CD4-positive, alpha-beta T cell treated with Interleukin-2 at 100 ng/mL for 4 hours (primary cell): ENCODE results near the gene CARD19.

Experiments
- DNase-seq: peaks from one replicate; pipeline ENCODE4 v3.0.0-alpha.2; 2020; ENCODE audit warnings: low spot score

CARD19 gene

DNA sequence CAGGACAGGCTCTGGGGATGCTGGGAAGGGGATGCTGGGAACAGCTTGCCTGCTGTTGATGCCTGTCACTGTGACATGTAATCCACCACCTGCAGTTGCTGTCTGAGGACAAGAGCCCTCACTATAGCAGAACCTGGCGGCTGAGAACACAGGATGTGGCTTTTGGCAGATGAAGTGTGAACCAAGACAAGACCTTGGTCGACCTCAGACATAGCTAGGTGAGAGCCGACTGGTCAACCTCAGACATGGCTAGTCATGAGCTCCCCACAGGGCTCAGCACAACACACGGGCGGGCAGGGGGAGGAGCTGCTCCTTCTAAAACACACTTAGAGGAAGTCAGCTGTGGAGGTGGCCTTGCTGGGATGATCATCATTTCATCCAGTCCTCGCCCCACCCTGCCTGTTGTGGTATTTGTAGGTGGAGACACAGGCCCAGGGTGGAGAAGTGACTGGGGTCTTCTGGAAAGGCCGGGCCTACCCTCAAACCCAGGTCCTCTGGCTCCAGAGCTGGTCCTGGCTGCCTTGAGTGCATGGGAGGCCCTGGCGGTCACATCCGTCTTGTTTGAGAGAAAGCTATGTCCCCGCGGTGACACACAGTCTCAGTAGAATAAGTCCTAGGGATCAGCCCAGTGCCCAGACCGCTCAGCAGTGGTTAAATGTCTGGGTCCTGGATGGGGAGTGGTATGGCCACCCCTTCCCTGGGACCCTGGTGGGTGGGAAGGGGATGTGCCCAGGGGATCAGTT lies 31.5 kb upstream of the CARD19 start:
- DNase-seq, result peak; percentile 94

DNA sequence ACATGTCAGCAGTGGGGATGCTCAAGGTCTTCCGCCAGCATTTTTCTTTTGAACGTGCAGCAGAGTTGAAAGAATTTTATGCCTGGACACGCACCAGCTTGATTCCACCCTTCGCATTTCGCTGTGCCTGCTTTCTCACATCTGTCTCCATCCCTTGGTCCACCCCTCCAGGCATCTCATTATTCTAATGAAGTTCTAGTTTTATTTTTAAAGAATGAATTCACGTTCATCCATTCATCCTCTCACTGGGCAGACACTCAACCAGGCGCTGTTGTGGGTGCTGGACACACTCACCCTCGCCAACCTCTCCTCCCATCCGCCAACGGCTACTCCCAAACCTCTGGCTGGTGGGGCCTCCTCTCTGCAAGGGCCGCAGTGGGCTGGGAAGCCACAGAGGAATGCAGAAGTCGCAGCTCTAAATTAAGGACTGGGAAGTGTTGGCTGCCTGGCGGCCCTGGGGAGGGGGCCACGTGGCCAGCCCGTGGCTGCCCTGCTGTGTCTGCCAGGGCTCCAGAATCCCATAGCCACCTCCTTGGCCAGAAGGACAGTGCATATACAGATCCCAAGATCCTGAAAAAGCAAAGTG lies 30.8 kb upstream of the CARD19 start:
- no peak for DNase-seq

DNA sequence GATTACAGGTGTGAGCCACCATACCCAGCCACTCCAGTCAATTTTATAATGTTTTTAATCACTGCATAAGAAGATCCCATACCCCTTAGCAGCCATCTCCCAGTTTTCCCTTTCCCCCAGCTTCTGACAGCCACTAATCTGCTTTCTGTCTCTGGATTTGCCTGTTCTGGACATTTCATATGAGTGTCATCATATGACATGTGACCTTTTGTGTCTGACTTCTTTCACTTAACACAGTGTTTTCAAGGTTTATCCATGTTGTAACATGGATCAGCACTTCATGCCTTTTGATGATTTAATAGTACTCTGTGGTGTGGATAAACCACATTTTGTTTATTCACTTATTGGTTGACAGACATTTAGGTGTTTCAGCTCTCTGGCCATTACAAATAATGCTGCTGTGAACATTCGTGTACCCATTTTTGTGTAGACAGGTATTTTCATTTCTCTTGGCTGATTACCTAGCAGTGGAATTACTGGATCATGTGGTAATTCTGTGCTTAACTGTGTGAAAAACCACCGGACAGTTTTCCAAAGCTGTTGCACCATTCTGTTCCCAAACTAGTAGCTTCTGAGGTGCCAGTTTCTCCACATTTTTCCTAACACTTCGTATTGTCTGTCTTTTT lies 28.9 kb upstream of the CARD19 start:
- DNase-seq, result no peak

DNA sequence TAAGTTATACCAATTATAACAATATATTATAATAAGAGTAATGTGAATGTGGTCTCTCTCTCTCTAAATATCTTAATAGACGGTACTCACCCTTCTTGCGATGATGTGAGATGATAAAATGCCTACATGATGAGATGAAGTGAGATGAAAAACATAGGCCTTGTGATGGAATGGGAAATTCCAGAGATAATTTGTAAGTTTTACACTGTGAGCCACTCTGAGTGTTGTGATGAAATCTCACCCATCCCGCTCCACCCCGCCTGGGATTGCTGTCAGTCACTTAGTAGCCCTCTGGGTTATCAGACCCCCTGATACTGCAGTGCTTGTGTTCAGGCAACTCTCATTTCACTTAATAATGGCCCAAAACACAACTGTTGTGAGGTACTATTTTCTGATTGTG lies 27.1 kb upstream of the CARD19 start:
- no peak for DNase-seq

DNA sequence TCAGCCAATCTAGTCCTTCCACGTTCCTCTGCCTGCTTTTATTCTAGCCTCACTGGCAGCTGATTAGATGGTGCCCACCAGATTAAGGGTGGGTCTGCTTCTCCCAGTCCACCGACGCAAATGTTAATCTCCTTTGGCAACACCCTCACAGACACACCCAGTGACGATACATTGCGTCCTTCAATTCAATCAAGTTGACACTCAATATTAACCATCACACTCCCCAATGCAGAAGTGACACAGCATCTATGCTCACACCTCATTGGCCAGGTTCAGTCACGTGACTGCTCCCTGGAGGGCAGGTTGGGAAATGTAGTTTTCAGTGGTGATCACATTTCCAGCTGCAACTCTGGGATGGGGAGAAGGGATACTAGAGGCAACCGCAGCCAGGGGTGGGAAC lies 24.6 kb upstream of the CARD19 start:
- no peak for DNase-seq

DNA sequence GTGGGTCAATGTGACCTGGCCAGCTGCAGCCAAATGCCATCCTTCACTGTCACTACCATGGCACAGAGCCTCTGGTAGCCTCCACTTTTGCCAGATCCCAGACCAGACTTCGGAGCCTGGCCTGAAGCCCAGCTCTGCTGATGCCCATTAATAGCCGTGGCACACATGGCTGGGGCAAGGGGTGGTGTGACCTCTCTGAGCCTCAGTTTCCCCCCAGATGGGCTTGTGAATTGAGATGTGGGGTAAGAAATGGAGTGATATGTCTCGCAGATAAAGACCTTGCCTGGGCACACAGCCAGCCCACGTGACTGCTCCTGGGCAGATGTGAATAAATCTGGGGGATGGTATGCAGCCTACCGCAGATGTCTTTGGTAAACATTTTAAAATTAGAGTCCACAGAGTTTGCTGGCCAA lies 23.6 kb upstream of the CARD19 start:
- DNase-seq, result no peak

DNA sequence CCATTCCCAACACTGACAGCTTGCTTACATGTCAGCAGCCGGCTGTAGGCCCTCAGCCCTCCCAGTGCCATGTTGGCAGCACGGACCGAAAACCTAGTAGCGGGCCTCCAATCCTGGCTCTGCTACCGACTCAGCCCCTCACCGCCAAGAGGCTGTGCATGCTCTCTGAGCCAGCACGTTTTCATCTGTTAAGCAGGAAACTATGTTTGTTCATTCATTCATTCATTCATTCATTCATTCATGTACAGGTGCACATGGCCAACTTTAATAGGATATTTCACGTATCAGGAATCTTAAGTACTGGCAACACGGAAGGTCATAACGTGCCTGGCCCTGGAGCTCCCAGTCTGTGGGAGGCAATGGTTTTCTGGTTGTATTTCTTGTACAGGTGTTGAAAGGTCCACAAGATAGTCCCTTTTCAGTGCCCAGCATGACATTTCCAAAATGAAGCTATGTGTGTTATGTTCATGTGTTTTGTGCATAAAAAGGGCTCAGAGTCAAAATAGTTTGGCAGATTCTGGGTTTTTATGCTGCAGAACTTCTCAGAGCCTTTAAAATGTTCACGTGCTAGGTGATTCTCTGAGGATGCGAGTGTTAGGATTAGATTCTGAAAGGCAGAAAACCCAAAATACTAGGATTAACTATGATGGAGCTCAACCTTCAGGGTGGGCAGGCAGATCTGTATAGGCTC lies 19.8 kb upstream of the CARD19 start:
- no peak for DNase-seq

DNA sequence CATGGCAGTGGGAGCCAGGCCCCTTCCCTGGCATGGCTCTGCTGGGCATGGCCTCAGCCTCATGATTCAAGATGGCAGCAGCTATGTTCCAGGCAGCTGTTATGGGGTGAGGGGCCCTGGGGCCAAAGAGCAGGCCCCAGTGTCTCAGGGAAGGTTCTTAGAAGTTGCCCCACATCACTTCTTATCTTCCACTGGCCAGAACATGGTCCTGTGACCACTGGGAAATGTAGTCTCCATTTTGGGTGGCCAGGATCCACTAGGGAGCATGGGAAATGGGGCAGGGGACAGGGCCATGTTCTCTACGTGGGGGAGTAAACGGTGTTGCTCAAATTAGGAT lies 19.3 kb upstream of the CARD19 start:
- DNase-seq, result no peak

DNA sequence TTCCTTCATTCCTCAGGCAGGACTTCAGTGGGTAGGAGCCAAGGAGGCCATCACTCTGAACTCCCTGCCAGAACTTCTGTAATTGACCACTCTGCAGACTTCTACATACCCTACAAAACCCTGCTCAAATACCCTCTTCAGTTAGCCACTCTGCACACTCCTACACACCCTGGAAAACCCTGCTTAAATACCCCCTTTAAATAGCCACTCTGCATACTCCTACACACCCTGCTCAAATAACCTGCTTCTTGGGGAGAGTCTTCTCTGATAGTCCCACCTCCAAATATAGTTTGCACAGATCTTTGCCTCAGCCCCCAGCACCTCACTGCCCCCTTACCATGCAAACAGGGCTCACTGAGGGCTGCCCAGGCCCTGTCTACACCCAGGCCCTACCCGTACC lies 18.6 kb upstream of the CARD19 start:
- DNase-seq, result no peak

DNA sequence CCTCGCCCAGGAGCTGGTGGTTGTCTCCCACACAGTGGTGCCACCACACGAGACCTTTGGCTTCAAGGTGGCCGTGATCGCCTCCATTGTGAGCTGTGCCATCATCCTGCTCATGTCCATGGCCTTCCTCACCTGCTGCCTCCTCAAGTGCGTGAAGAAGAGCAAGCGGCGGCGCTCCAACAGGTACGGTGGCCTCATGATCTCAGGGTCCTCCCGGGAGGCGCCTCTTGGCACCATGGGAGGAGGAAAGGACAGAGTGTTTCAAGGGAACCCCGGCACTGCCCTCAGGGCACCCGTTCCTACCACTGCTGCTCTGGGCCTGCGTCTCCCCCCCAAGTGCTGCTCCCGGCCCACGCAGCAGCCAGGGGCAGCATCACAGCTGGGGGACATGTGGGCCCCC lies 18.2 kb upstream of the CARD19 start:
- DNase-seq, result no peak

DNA sequence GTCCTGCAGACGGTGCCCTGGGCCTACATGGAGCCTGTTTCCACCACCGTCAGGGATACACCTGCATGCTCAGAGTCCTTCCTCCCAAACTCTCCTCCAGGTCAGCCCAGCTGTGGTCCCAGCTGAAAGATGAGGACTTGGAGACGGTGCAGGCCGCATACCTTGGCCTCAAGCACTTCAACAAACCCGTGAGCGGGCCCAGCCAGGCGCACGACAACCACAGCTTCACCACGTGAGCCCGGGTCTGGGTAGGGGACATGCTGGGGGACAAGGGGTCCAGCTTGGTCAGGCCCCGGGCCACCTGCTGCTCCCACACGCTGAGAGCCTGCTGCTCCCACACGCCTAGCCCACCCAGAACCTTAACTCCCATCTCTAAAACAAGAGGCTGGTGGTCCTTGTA lies 16.6 kb upstream of the CARD19 start:
- DNase-seq, result no peak

DNA sequence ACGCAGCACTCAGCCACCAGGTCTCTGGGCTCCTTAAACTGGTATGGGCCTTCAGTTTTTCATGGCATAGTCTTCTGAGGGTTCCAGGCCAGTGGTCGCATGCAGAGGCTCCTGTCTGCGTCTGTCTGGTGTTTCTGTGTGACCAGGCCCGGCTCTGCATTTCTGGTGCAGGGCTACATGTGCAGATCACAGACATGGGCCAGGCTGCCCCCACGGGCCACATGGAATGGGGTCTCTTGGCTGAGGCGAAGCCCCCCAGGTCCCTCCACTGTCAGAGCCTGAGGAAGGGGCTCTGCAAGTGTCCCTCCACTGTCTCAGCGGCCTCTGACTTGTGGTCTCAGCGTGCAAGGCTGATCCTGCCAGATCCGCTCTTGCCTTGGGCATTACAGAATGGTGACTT lies 15.6 kb upstream of the CARD19 start:
- DNase-seq, result no peak

DNA sequence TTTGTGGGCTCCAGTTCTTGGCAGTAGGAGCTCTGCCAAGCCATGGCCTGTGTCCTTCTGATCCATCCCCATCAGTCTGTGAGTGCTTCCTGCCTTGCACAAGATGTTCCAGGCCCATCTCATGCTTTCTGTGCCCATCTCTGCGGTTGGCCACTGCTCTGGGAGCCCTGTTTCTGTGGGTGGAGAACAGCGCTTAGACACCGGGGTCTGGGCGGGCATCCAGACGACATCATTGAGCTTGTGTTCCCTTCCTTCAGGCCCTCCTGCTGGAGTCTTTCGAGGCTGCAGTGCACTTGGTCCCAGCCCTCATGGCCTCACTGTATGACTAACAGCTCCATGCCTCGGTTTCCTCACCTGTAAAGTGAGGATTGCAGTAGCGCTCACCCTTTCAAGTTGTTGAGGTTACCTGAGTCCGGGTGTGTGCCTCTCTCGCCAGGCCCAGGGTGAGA lies 14.9 kb upstream of the CARD19 start:
- DNase-seq, result no peak

DNA sequence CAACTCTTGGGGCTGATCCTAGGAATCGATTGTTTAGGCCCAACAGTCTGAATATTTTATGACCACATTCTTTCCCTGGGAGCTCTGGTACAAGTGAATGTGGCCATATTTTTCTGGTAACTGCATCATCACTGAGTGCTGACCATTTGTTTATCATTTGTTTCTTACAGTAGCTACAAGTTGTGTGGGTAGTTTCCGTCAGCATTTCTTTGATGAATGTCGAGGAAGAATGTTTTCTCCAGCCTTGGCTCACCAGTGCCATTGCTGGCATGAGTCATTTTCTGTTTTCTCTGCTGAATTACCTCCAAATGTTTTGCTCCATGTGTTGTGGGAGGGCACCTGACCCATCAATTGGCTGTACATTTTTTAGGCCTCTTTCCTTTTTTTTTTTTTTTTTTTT lies 14.1 kb upstream of the CARD19 start:
- DNase-seq, result no peak

DNA sequence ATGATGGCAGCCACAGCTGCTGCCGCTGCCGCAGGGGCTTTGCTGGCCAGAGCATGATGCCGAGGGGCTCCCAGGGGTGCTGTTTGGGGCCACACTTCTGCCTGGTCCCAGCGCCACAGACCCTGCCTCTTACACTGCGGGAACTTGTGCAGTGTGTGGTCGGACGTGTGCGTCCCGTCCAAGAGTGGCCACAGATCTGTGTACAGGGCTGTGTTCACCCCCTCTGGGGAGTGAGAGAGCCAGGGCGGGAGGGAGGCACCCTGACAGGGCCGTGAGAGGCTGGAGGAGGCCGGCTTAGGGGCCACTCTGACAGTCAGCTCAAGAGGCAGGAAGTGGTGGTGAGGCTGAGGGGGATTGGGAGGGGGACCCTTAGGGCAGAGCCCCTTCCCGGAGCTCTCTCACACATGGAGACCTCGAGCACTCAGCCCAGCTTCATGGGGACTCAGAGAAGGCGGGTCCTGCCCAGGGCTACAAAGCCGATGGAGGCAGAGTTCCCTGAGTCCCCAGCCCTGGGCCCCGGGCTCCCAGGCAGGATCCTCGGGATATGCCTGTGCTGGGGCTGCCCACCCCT lies 13.1 kb upstream of the CARD19 start:
- DNase-seq, result no peak

DNA sequence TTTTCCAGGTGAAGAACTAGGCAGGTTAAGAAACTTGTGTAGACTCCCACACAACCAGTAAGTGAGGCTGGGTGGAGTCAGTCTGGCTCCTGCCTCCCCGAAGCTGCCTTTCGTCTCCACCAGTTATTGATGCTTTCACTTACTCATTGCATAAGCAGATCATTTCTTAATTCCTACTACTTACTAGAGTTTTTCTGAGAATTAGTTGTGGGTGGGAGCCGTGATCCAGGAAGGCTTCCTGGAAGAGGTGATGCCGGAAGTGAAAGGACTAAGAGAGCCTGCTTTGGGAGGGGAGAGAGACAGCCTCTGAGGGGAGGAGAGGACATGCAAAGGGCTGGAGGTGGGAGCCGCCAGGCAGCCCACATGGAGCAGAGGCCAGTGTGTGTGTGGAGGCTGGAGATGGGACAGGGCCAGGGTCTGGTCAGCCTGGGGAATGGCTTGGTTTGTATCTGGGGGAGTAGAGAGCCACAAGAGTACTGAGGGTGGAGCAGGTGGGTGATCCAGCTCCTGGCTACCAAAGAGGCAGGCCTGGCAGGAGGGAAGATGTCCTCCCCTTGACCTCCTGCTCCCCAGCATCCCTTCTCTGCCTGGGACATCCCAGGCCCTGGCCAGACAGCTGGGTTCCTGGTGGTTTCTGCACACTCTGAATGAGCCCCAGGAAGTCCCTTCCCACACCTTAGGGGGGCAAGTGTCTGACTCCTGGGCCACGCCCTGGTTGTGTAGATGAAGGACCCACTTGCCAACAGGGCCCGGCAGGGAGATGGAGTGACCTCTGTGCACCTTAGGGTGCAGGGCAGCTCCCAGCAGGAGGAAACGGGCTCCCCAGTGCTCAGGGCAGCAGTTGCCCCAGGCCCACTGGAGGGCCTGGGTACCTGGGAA lies 12.2 kb upstream of the CARD19 start:
- peak; percentile 66 for DNase-seq

DNA sequence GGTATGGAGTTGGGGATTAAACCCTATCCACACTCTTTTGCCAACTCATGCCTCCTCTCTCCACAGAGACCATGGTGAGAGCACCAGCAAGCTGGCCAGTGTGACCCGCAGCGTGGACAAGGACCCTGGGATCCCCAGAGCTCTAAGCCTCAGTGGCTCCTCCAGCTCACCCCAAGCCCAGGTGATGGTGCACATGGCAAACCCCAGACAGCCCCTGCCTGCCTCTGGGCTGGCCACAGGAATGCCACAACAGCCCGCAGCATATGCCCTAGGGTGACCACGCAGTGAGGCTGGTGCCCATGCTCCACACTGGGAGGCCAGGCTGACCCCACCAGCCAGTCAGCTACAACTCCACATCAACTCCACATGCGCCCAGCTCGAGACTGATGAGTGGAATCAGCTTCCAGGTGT lies 11.5 kb upstream of the CARD19 start:
- no peak for DNase-seq

DNA sequence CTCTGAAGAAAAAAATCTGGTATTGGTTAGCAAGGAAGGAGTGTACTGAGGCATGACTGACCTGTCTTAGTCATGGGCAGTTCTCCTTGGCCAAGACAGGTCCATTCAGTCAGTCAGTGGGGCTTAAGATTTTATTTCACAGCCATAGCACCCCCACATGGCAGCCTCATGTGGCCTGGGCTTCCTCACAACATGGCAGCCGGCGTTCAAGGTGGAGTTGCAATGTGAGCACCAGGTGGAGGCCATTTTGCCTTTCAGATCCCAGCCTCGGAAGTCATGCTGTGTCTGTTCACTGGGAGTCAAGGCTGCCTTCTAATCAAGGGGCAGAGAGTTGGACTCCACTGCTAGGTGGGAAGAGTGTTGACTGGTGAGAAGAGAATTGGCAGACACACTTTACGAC lies 10.3 kb upstream of the CARD19 start:
- no peak for DNase-seq

DNA sequence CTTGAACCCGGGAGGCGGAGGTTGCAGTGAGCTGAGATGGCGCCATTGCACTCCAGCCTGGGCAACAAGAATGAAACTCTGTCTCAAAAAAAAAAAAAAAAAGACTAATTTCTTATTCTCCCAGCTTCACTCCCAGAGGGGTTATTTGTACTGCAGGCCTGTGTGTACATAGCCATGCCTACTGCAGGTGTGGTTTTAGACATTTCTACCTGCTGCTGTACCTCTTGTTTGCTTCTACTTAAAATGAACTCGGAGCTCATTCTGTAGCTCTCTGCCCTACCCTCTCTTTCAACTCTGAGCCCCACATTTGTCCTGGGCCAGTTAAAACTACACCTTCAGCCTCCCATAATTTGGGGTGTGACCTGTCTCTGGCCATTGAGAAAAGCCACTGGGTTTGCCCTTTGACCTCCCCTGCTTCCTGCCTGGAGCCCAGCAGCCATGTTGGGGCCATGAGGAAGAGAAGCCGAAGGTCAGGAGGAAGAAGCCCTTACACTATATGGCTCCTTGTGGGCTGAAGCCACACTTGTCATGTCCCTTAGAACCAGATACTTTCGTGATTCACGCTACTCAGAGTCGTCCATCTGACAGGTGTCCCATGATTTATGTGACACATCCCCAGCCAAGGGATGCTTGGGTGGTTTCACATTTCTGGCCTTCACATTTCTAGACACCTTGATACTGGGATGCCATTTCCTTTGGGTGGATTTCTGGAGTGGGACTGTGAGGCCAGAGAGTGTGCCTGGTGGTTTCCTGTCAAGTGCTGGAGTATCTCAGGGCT lies 9.4 kb upstream of the CARD19 start:
- no peak for DNase-seq

DNA sequence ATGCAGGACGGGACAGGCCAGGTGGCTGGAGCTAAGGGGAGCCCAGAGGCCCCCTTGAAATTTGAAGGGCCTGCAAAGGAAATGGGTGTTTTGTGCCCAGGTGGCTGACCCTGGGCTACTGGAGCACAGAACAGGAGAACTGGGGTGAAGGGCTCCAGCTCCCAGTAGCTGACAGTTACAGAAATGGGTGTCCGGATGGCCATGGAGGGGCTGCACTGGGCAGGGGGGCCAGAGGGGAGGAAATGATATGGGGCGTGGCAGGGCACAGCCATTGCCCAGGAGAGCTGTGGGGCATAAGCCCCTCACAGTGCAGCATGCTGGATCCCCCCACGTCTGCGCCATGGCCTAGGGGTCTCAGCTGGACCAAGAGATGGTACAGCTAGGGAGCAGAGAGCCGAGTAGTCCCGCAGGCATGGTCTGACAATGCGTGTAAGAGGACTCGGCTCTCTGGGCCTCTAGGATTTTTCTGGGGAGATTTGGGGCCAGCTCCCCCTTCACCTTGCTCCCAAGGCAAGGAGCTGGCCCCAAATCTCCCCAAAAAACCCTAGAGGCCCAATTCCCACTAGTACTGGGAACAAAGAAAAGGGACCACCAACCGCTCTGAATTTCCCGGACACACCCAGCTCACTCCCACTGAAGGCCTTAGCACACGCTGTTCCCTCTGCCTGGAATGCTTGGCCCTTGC lies 7.9 kb upstream of the CARD19 start:
- no peak for DNase-seq

DNA sequence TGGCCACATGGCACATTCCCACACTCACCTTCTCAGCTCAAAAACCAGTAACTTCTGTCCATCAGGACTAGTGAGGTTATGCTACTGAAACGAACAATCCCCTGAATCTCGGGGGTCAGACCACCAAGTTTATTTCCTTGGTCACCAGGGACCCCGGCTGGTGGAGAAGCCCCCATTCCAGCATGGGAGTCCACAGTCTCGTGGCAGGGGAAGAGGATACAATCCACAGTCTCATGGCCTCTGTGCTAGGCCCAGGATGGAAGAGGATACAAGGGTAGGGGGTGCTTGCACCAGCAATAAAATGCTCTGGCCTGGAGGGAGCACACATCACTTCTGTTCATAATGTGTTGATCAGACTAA lies 7.4 kb upstream of the CARD19 start:
- no peak for DNase-seq
